HUDEP-2 (cell line): ENCODE results near the gene RICTOR.

Experiments used
- DNase-seq, 76 experiments: peaks; one replicate each; lab custom pipeline; 2025; ENCODE audit not compliant: unreplicated experiment in 76 of 76; lab: John Stamatoyannopoulos, UW

Gene RICTOR

GRCh38 chr5:38906503-38906902 lies 167.7 kb downstream of the RICTOR start:
- no peak for DNase-seq

- DNase-seq: no peak
Observed at GRCh38 chr5:38905516-38905915, 168.7 kb downstream of the RICTOR start.

GRCh38 chr5:38899936-38900335 lies 174.3 kb downstream of the RICTOR start:
- no peak for DNase-seq

GRCh38 chr5:38896760-38897159 lies 177.4 kb downstream of the RICTOR start:
- no peak for DNase-seq

GRCh38 chr5:38892363-38892762 lies 181.8 kb downstream of the RICTOR start:
- no peak for DNase-seq

- DNase-seq: no peak
Observed at GRCh38 chr5:38891563-38891962, 182.6 kb downstream of the RICTOR start.

- no peak for DNase-seq
Observed at GRCh38 chr5:38889424-38889823, 184.8 kb downstream of the RICTOR start.

GRCh38 chr5:38888041-38888440 lies 186.2 kb downstream of the RICTOR start:
- no peak for DNase-seq
